GM10248 (cell line): ENCODE measurements around the gene DAZL.

Experiments used
- CTCF ChIA-PET: fragments of 300-600 bp; sonication (Branson Sonifier 250); formaldehyde crosslinking; extraction: SDS; loops from one replicate; lab custom pipeline; 2021; ENCODE audit warnings: antibody characterized with exemption; lab: Yijun Ruan, JAX
- POLR2A ChIA-PET: fragments of 350-650 bp; sonication (Branson Sonifier 250); formaldehyde crosslinking; extraction: SDS; loops from one replicate; lab custom pipeline; 2020; ENCODE audit warnings: antibody characterized with exemption; lab: Yijun Ruan, JAX
- DNase-seq: peaks from one replicate; pipeline ENCODE4 v3.0.0; 2012; ENCODE audit errors: extremely low spot score
- TF ChIP-seq, protein P1 (sequence below): IDR thresholded peaks from 2 replicates; pipeline ENCODE4 v1.5.1; 2012; ENCODE audit warnings: mild to moderate bottlenecking, low read depth; ENCODE audit errors: extremely low read depth, missing control alignments, control extremely low read depth

DAZL gene

DNA sequence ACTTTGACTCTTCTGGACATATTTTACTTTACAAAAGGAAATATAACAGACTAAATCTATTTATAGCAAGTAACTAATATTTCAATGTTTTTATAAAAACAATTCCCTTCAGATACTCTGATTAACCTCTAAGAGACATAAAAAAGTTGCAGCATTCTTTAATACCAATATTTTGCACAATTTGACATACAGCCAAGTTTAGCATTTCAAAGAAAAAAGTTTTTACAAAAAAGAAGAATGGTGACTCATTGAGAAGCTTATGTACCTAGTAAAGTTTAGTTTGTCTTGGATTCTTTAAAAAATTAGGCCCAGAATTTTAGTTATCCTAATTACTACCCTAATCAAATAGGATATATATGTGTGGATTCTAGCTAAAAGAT is 17.6 kb downstream of the DAZL start:
- POLR2A ChIA-PET: no interaction called here
- CTCF ChIA-PET: interaction anchor here (1.7 to 5.3 kb wide), 3 partner anchors 11 to 297 kb away, joined by 5 to 17 read pairs (median 6); no protein-coding TSS in a partner anchor
- TF ChIP-seq, protein P1, sequence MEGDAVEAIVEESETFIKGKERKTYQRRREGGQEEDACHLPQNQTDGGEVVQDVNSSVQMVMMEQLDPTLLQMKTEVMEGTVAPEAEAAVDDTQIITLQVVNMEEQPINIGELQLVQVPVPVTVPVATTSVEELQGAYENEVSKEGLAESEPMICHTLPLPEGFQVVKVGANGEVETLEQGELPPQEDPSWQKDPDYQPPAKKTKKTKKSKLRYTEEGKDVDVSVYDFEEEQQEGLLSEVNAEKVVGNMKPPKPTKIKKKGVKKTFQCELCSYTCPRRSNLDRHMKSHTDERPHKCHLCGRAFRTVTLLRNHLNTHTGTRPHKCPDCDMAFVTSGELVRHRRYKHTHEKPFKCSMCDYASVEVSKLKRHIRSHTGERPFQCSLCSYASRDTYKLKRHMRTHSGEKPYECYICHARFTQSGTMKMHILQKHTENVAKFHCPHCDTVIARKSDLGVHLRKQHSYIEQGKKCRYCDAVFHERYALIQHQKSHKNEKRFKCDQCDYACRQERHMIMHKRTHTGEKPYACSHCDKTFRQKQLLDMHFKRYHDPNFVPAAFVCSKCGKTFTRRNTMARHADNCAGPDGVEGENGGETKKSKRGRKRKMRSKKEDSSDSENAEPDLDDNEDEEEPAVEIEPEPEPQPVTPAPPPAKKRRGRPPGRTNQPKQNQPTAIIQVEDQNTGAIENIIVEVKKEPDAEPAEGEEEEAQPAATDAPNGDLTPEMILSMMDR: no peak
- no peak for DNase-seq

DNA sequence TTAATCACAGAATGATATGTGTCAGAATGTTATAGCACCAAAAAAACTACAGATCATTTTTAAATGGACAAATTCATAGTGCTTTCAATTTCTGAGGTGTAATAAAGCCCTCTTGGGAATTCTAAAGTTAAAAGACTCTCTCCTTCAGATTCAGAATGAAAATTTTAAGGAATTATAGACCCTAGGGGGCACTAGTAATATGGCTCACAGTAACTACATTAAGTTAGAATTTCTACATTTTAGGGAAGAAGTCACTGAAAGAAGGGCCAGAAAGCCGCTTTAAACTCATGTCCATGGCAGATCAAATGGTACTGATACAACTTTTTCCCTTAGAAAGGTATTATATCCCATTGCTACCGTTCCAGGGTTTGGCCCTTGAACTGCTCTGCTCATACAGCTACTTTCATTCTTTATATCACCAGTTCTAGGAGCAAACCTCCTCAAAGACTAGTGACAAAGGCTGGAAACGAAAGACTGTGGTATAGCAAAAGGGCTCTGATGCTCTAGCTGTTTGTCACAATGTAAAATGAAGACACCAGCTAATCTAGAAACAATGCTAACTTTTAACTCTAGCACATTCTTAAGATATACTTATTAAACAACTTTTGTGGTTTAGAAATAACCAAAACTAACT is 18.1 kb downstream of the DAZL start:
- POLR2A ChIA-PET: no interaction called here
- TF ChIP-seq, protein P1: no peak
- CTCF ChIA-PET: interaction anchor here (1.7 to 5.3 kb wide), 3 partner anchors 10 to 297 kb away, joined by 5 to 17 read pairs (median 6); no protein-coding TSS in a partner anchor
- DNase-seq: no peak

DNA sequence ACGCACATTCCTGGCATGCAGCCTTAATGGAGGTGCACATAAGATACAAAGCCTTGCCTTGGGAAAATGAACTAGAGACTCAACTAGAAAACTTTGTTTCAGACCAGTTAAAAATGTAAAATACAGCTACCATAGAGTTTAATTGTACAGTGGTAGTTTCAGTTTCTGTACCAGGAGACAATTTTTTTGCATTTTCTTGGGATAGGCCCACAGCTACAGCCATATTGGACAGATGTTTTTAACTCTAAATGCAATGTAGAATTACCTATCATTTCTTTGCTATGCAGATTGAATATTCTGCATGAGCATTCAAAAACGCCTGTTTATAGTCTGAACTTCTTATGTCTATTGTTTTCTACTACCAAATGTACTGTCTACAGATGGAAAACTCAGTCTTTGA is 20.3 kb downstream of the DAZL start:
- TF ChIP-seq, protein P1: no peak
- ChIA-PET CTCF (interaction anchor here (1.0 to 1.7 kb wide), 2 partner anchors 9 to 325 kb away, joined by 3 read pairs; no protein-coding TSS in a partner anchor), POLR2A (no interaction called here)
- no peak for DNase-seq

DNA sequence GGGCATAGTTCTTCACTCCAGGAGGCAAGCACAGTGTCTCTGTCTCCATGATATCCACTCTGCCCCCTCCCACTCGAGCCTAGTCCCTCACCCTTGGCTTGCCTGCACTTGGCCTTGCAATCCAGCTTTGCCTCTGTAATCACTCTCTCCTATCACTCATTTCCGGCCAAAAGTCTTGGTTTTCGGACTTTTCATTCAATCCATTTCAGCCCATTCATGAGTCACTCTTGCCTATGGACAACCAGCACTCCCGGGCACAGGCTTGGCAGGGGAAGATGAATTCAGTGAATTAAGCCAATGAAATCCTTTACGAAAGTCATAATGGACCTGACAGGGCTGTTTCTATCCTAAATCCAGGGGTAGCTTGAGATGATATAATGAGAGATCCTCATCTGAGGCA is 21.7 kb downstream of the DAZL start:
- TF ChIP-seq, protein P1: no peak
- ChIA-PET CTCF (interaction anchor here (1.7 kb wide), 1 partner anchor 8 kb away, joined by 3 read pairs; no protein-coding TSS in a partner anchor), POLR2A (no interaction called here)
- no peak for DNase-seq

DNA sequence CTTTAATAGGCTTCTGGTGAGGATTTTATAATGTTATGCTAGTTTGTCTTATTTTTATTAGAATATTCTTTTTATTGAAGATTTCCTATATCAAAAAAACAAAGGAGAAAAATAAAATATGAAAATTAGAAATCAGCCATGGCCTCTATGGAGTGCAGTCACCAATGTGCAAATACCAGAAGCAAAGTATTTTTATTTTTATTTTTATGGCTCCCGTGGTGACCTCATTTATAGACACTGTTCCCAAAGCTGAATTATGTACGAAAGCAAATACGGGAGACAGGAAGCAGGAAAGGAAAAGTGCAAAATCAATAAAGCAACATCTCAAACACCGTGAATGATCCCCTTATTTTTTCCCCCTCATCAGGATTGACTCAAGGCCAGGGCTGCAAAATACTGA is 35.1 kb downstream of the DAZL start:
- ChIA-PET CTCF (interaction anchor here (0.7 to 2.0 kb wide), 3 partner anchors 12 to 251 kb away, joined by 3 to 6 read pairs (median 5); no protein-coding TSS in a partner anchor), POLR2A (no interaction called here)
- no peak for DNase-seq
- TF ChIP-seq, protein P1: no peak

DNA sequence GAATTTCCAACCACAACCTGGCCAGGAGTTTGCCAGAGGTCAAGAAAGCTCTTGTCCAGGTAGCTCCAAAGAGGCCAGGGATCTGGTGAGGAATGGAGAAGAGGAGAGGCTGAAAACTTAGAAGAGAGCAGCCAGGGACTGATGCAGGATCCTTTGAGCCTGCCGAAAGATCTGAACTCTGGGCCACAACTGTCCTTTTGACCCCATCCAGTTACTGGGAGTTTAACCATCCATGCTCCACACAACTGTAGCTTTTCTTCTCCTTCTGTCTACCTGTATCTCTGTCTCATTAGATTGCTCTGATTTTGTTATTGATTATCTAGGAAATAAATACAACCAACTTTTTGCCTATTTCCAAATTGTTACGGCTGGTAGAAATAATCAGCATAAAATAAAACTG is 36.7 kb downstream of the DAZL start:
- no peak for DNase-seq
- ChIA-PET CTCF (interaction anchor here (0.9 to 1.9 kb wide), 3 partner anchors 11 to 1273 kb away, joined by 3 to 5 read pairs (median 3); no protein-coding TSS in a partner anchor), POLR2A (no interaction called here)
- TF ChIP-seq, protein P1: no peak
